ENCODE results near the gene ERCC5.

The ERCC5 gene

DNA sequence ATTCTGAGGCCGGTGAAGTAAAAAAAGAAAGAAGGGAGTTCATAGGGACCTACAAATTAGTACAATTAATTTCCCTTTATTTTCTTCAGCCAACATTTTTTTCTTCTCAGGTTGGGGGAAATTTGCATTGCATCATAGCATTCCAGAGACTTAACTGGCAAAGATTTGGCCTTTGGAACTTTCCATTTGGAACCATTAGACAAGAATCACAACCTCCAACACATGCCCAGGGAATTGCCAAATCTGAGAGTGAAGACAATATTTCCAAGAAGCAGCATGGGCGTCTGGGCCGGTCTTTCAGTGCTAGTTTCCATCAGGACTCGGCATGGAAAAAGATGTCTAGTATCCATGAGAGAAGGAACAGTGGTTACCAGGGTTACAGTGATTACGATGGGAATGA, 6.4 kb upstream of the ERCC5 start:
- DNase-seq (ENCODE audit: low read depth, low spot score): no peak

GRCh38 chr13:102845289-102845629, 573 bp upstream of the ERCC5 start:
- DNase-seq (ENCODE audit: low read depth, low spot score): no peak

GRCh38 chr13:102846261-102847015, 606 bp downstream of the ERCC5 start:
- no peak for DNase-seq (ENCODE audit: low read depth, low spot score)

DNA sequence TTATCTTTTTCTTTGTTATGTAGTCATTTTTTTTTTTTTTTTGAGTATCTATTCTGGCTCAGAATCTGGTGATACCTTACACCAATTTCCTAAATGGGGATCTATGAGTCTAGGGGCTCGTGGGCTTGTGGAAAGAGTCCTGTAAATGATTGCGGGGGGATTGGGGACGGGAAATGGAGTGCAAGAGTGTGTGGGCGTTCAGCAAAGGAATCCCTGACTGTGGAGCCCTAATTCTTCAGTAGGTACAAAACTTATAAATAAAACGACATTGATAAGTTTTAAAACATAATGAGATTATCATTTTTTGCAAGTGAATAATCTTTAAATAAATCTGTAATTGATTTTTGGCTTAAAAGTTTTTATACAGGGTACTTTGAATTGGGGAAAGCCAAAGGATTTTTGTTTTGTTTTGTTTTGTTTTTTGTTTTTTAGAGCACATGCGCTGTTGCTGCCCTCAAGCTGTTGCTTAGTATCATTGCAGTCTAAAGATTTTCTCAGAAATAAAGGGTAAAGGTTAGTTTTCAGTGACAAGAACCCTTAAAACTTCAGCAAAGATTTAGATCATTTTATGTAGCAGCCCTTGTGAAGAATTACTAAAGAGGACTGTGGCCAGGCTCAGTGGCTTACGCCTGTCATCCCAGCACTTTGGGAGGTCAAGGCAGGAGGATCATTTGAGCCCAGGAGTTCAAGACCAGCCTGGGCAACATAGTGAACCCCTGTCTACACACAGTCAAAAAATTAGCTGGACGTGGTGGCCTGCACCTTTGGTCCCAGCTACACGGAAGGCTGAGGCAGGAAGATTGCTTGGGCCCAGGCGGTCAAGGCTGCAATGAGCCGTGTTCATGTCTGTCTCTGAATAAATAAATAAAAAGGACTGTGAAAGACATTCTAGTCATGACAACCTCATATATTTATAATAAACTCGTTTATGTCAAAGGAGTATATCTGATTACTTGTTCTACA, 1.7 kb downstream of the ERCC5 start:
- no peak for DNase-seq (ENCODE audit: low read depth, low spot score)

DNA sequence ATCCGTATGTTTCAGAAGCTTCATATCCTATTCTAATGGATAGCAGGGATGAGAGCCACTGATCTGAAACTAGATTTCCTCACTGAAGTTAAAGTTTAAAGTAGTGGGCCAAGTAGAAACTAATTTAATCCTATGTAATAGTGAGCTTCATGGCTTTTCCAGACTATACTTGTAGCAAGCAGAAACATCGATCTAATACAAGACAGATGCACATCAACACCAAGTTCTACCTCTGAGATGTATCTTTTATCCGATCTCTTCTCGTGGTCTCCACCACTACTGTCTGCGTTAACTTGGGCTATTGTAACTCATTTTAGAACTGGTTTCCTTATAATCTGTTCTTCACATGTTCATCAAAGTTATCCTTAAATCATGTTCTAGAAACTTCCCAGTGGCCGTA, 3.1 kb downstream of the ERCC5 start:
- DNase-seq (ENCODE audit: low read depth, low spot score): no peak

GRCh38 chr13:102852556-102852955, 6.7 kb downstream of the ERCC5 start:
- DNase-seq (ENCODE audit: low read depth, low spot score): no peak

GRCh38 chr13:102854675-102855074, 8.8 kb downstream of the ERCC5 start:
- DNase-seq (ENCODE audit: low read depth, low spot score): no peak

DNA sequence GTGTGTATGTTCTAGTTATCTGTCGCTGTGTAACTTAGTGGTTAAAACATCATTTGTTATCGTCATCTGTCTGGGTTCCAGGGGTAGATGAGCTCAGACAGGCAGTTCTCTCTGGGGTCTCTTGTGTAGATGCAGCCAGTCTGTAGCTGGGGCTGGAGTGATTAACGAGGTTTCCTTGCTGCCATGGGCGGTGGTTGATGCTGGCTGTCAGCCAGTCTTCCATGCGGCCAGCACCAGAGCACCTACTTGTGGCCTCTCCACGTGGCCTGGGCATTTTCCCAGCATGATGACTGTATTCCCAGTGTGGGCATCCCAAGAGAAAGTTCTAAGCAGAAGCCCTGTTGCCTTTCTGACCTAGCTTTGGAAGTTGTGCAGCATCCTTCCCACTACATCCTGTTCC, 10.7 kb downstream of the ERCC5 start:
- no peak for DNase-seq (ENCODE audit: low read depth, low spot score)

DNA sequence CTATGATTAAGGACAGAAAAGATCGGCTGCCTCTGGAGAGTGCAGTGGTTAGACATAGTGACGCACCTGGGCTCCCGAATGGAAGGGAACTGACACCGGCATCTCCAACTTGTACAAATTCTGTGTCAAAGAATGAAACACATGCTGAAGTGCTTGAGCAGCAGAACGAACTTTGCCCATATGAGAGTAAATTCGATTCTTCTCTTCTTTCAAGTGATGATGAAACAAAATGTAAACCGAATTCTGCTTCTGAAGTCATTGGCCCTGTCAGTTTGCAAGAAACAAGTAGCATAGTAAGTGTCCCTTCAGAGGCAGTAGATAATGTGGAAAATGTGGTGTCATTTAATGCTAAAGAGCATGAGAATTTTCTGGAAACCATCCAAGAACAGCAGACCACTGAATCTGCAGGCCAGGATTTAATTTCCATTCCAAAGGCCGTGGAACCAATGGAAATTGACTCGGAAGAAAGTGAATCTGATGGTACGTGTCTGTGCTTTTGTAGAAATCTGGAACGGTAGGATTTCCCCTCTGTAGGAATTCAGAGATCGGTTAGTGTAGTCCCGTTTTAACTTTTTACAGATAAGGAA, 16.9 kb downstream of the ERCC5 start:
- DNase-seq (ENCODE audit: low read depth, low spot score): no peak

DNA sequence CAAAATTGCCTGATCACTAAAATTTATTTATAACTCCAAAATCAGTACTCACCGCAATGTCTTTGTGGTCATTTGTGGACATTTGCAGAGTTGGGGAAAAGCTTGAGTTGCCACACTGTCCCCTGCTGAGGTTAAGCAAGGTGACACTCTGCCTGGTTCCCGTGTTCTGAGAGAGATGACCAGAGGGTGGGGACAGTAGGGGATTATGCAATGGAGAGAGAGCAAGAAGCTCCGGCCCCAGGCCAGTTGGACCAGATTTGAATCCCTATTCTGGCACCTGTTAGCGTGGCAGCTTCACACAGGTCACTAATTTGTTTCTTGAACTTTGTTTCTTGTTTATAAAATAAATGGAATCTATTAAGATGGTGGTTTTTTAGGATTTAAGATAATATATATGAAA, 17.8 kb downstream of the ERCC5 start:
- no peak for DNase-seq (ENCODE audit: low read depth, low spot score)

GRCh38 chr13:102868366-102868936, 22.6 kb downstream of the ERCC5 start:
- no peak for DNase-seq (ENCODE audit: low read depth, low spot score)

DNA sequence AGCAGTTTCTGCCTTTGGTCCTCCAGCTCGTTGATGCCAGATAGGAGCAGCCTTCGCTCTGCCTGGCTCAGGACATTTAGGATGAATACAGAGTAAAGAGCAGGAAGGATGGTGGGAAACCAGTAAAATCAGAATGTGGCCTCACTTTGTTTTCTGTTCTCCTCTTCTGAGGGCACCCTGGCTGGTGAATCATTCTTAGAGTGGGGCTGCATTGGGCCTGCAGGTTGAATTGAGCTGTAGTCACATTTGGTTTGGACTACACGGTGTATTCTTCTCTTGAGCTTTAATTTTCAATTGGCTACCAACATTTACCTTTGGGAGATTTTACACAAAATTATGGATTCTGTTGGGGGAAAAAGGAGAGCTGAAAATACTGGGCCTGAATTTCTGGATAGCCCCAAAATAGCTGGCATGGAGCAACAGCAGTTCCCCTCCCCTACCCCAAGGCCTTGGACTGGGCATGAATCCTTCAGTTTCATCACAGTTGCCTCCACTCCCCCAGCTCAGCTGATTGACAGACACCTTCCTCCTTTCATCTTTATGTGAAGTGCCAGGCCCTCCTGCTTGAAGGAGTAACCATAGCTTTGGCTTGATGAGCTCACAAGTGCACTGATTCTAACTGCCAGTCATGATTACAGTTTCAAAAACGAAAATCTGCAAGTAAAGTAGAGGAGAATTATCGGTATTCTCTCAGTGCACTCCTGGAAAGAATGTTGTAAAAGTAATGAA, 24.3 kb downstream of the ERCC5 start:
- DNase-seq (ENCODE audit: low read depth, low spot score): no peak

DNA sequence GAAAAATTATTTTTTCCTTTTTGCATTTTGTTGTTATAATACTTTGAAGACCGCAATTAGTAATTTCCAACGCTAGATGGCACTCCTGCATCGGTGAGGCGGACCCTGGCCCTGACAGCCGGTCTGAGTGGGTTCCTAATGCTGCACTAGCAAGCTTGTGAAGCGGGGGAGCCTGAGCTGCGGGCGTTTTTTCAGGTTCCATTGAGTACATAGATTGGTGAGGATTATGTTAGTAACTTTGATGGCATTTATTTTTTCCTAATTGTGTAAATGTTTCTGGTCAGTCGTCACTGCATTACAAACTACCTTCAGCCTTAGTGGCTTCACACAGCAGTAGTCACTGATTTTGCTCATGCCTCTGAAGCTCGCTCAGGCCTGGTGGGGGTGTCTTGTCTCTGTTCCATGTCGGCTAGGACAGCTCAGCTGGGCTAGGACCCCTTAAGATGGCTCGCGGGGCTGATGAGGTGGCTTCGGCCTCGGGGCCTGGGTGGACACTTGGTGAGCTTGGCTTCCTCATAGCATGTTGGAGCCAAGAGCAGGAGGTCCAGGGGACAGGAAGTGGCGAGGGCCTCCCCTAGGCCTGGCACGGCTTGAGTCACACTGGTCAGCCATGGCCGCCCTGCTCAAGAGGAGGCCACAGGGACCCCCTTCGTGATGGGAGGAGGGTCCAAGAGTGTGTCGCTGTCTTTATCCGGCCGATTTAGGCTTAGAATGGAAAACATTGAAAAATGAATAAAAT, 25.0 kb downstream of the ERCC5 start:
- DNase-seq (ENCODE audit: low read depth, low spot score): peak; percentile 7

- DNase-seq (ENCODE audit: low read depth, low spot score): no peak
These were observed 26.3 kb downstream of the ERCC5 start for GRCh38 chr13:102872131-102872530.

DNA sequence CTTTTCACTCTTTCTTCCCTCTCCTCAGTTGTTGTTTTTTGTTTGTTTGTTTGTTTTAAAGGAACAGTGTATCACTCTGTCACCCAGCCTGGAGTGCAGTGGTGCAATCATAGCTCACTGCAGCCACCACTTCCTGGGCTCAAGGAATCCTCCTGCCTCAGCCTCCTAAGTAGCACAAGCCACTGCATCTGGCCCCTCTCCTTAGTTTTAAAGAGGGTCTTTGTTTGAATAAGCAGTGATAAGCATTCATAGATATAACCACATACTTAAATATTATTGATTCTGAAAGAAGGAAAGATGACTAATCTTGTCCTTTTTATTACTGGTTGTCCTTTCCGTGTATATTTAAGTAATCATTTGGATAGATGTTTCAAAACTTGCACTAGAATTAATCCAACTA, 26.7 kb downstream of the ERCC5 start:
- no peak for DNase-seq (ENCODE audit: low read depth, low spot score)

- no peak for DNase-seq (ENCODE audit: low read depth, low spot score)
These were observed 27.8 kb downstream of the ERCC5 start for GRCh38 chr13:102873653-102874052.

- no peak for DNase-seq (ENCODE audit: low read depth, low spot score)
These were observed 29.4 kb downstream of the ERCC5 start for GRCh38 chr13:102875256-102875655.

- DNase-seq (ENCODE audit: low read depth, low spot score): no peak
These were observed 31.5 kb downstream of the ERCC5 start for GRCh38 chr13:102877303-102877702.

- DNase-seq (ENCODE audit: low read depth, low spot score): no peak
These were observed 32.6 kb downstream of the ERCC5 start for GRCh38 chr13:102878481-102878880.

GRCh38 chr13:102879793-102880499, 34.1 kb downstream of the ERCC5 start:
- DNase-seq (ENCODE audit: low read depth, low spot score): no peak

All from activated naive CD8-positive, alpha-beta T cell treated with anti-CD3 and anti-CD28 coated beads, Interleukin-2, amount 50 U/mL, for 16 hours (primary cell).